ENCODE data around the gene CCDC51. TPM values are rescaled to one million over a fixed set of nuclear protein-coding genes. Genes with fewer than 3 reads are reported as not detected.
A peak's percentile ranks its signal among the peaks of the same experiment; 100 is the strongest.
"Not testable (repeated sequence)": the region's sequence is repeated elsewhere in the genome, so short reads cannot be mapped to it uniquely, and the experiment has no call there.

Gene CCDC51
- total RNA-seq (2014; rRNA removed; shearing (Covaris generic)): 23.3 and 28.6 TPM in 2 replicates

GRCh38 chr3:48439820-48440589 is at the start of gene CCDC51, which contains the start of gene TMA7:
Gene CCDC51, minus strand, starts transcription at chr3:48440119. Its CDS starts 4,991 bp downstream, at chr3:48435128.
Gene TMA7, plus strand, starts transcription at chr3:48440257. Its CDS starts 40 bp downstream, at chr3:48440297.
- DNase-seq (ENCODE audit: low spot score): peak; percentile 93

- DNase-seq (ENCODE audit: low spot score): no peak
These were observed 47.0 kb upstream of the CCDC51 start for GRCh38 chr3:48486952-48487351.

GRCh38 chr3:48482822-48483221 is 42.9 kb upstream of the CCDC51 start:
- not testable (repeated sequence) for DNase-seq (ENCODE audit: low spot score)

GRCh38 chr3:48480891-48481290 is 41.0 kb upstream of the CCDC51 start:
- DNase-seq (ENCODE audit: low spot score): not testable (repeated sequence)

- no peak for DNase-seq (ENCODE audit: low spot score)
These were observed 39.0 kb upstream of the CCDC51 start for GRCh38 chr3:48478626-48479555.

- no peak for DNase-seq (ENCODE audit: low spot score)
These were observed 38.1 kb upstream of the CCDC51 start for GRCh38 chr3:48477959-48478520.

- DNase-seq (ENCODE audit: low spot score): no peak
These were observed 36.6 kb upstream of the CCDC51 start for GRCh38 chr3:48476426-48477053.

- no peak for DNase-seq (ENCODE audit: low spot score)
These were observed 35.3 kb upstream of the CCDC51 start for GRCh38 chr3:48475188-48475587.

- no peak for DNase-seq (ENCODE audit: low spot score)
These were observed 34.7 kb upstream of the CCDC51 start for GRCh38 chr3:48474619-48475018.

- not testable (repeated sequence) for DNase-seq (ENCODE audit: low spot score)
These were observed 34.1 kb upstream of the CCDC51 start for GRCh38 chr3:48474031-48474430.

- no peak for DNase-seq (ENCODE audit: low spot score)
These were observed 33.7 kb upstream of the CCDC51 start for GRCh38 chr3:48473617-48473952.

- DNase-seq (ENCODE audit: low spot score): peak; percentile 92
These were observed 33.2 kb upstream of the CCDC51 start for GRCh38 chr3:48472923-48473616.

- no peak for DNase-seq (ENCODE audit: low spot score)
These were observed 32.7 kb upstream of the CCDC51 start for GRCh38 chr3:48472673-48472922.

GRCh38 chr3:48470286-48470685 is 30.4 kb upstream of the CCDC51 start:
- DNase-seq (ENCODE audit: low spot score): no peak

GRCh38 chr3:48469046-48469915 is 29.4 kb upstream of the CCDC51 start:
- no peak for DNase-seq (ENCODE audit: low spot score)

- DNase-seq (ENCODE audit: low spot score): no peak
These were observed 28.4 kb upstream of the CCDC51 start for GRCh38 chr3:48468329-48468731.

- no peak for DNase-seq (ENCODE audit: low spot score)
These were observed 27.8 kb upstream of the CCDC51 start for GRCh38 chr3:48467473-48468267.

GRCh38 chr3:48467110-48467454 is 27.2 kb upstream of the CCDC51 start:
- DNase-seq (ENCODE audit: low spot score): no peak

GRCh38 chr3:48466386-48467109 is 26.6 kb upstream of the CCDC51 start:
- DNase-seq (ENCODE audit: low spot score): no peak

All from H4 (cell line).